IMR-90 (cell line): ENCODE data around the gene DEFB124. TPM values are rescaled to one million over a fixed set of nuclear protein-coding genes. Genes with fewer than 3 reads are reported as not detected.

Experiments
- ATAC-seq: fragments of 200-7000 bp; cut with Tn5 transposase; 2 replicates; pipeline ENCODE4 v1.9.1; 2020; ENCODE audit warnings: low read depth, mild to moderate bottlenecking, moderate library complexity
- BruUV-seq: library from RNA; stranded (reverse); fragments of 400-500 nt; replicated peaks from 2 replicates; lab custom pipeline; 2021; lab: Mats Ljungman, UMichigan
- CTCF ChIA-PET: fragments of 300-600 bp; formaldehyde crosslinking; extraction: SDS; loops from one replicate; lab custom pipeline; 2021; ENCODE audit warnings: antibody characterized with exemption; lab: Yijun Ruan, JAX
- POLR2A ChIA-PET: fragments of 300-600 bp; sonication (Branson Sonifier 250); formaldehyde crosslinking; loops from one replicate; lab custom pipeline; 2022; ENCODE audit warnings: antibody characterized with exemption; ENCODE audit not compliant: unreplicated experiment; lab: Charles Lee
- DNase-seq: peaks from one replicate; pipeline ENCODE4 v3.0.0; 2013
- H2AFZ ChIP-seq: replicated peaks from 2 replicates; pipeline ENCODE3; 2013; ENCODE audit warnings: low read length, mild to moderate bottlenecking; ENCODE audit not compliant: poor library complexity
- H2AK5ac ChIP-seq: 2 replicates; pipeline ENCODE4 v1.6.1; 2013; ENCODE audit warnings: low read depth, low read length, inconsistent platforms
- H2AK9ac ChIP-seq: replicated peaks from 2 replicates; pipeline ENCODE3; 2013; ENCODE audit warnings: mild to moderate bottlenecking, low read depth, low read length, moderate library complexity; ENCODE audit not compliant: poor library complexity
- H2BK120ac ChIP-seq: 2 replicates; pipeline ENCODE4 v1.6.1; 2013; ENCODE audit warnings: low read depth, low read length, inconsistent platforms
- H2BK15ac ChIP-seq: 3 replicates; pipeline ENCODE4 v1.6.1; 2013; ENCODE audit warnings: low read depth, low read length, inconsistent platforms
- H2BK20ac ChIP-seq: 2 replicates; pipeline ENCODE4 v1.6.1; 2013; ENCODE audit warnings: low read depth, mild to moderate bottlenecking, inconsistent platforms, low read length, moderate library complexity
- H2BK5ac ChIP-seq: 2 replicates; pipeline ENCODE4 v1.6.1; 2013; ENCODE audit warnings: mild to moderate bottlenecking, low read depth, low read length, inconsistent platforms; ENCODE audit not compliant: poor library complexity, severe bottlenecking
- H3K14ac ChIP-seq: replicated peaks from 2 replicates; pipeline ENCODE4 v1.6.1; 2013; ENCODE audit warnings: low read depth, low read length, inconsistent platforms
- H3K18ac ChIP-seq: 2 replicates; pipeline ENCODE4 v1.6.1; 2013; ENCODE audit warnings: low read depth, low read length, control low read depth
- H3K23ac ChIP-seq: 2 replicates; pipeline ENCODE4 v1.6.1; 2013; ENCODE audit warnings: low read depth, low read length, inconsistent platforms
- H3K27ac ChIP-seq: 2 replicates; pipeline ENCODE4 v1.5.1; 2013; ENCODE audit warnings: mild to moderate bottlenecking, control low read depth, low read length; ENCODE audit not compliant: insufficient read depth
- H3K27me3 ChIP-seq: 2 replicates; pipeline ENCODE4 v1.6.1; 2013; ENCODE audit warnings: low read length; ENCODE audit not compliant: control insufficient read depth, insufficient read depth
- H3K36me3 ChIP-seq: 2 replicates; pipeline ENCODE4 v1.6.1; 2013; ENCODE audit warnings: low read length, mixed read lengths; ENCODE audit not compliant: control insufficient read depth, insufficient read depth
- H3K4ac ChIP-seq: 2 replicates; pipeline ENCODE4 v1.6.1; 2013; ENCODE audit warnings: low read depth, low read length, inconsistent platforms
- H3K4me1 ChIP-seq: 2 replicates; pipeline ENCODE4 v1.6.1; 2013; ENCODE audit warnings: low read length, mixed read lengths; ENCODE audit not compliant: control insufficient read depth, insufficient read depth
- H3K4me2 ChIP-seq: 2 replicates; pipeline ENCODE4 v1.6.1; 2013; ENCODE audit warnings: low read depth, mild to moderate bottlenecking, control low read depth, low read length, moderate library complexity
- H3K4me3 ChIP-seq: 2 replicates; pipeline ENCODE4 v1.5.1; 2013; ENCODE audit warnings: low read depth, mild to moderate bottlenecking, control low read depth, low read length, moderate library complexity; ENCODE audit not compliant: insufficient read depth
- H3K56ac ChIP-seq: 2 replicates; pipeline ENCODE4 v1.6.1; 2013; ENCODE audit warnings: low read length, inconsistent platforms; ENCODE audit not compliant: insufficient read depth; ENCODE audit errors: extremely low read depth
- H3K79me1 ChIP-seq, 2 experiments: 2 replicates each; pipeline ENCODE4 v1.6.1; 2013; ENCODE audit warnings: low read length in 2 of 2, inconsistent platforms in 1 of 2, low read depth in 1 of 2
- H3K9ac ChIP-seq: 2 replicates; pipeline ENCODE4 v1.6.1; 2013; ENCODE audit warnings: low read depth, low read length, control low read depth
- H3K9me1 ChIP-seq: 2 replicates; pipeline ENCODE4 v1.6.1; 2013; ENCODE audit warnings: low read length, inconsistent platforms; ENCODE audit not compliant: insufficient read depth
- H3K9me3 ChIP-seq: 2 replicates; pipeline ENCODE4 v1.6.1; 2013; ENCODE audit warnings: low read length; ENCODE audit not compliant: control insufficient read depth, insufficient read depth
- H4K20me1 ChIP-seq: 2 replicates; pipeline ENCODE4 v1.6.1; 2013; ENCODE audit warnings: low read length, inconsistent platforms; ENCODE audit not compliant: insufficient read depth
- H4K5ac ChIP-seq: 2 replicates; pipeline ENCODE4 v1.6.1; 2013; ENCODE audit warnings: mild to moderate bottlenecking, low read depth, low read length, control low read depth
- H4K8ac ChIP-seq, 2 experiments: 2 replicates each; pipeline ENCODE4 v1.6.1; 2013; ENCODE audit warnings: low read depth in 2 of 2, low read length in 2 of 2, control low read depth in 1 of 2, inconsistent platforms in 1 of 2
- H4K91ac ChIP-seq: 2 replicates; pipeline ENCODE4 v1.6.1; 2013; ENCODE audit warnings: low read depth, low read length, inconsistent platforms; ENCODE audit not compliant: insufficient read depth
- BHLHE40 ChIP-seq: fragments of 150-350 bp; IDR thresholded peaks from 2 replicates; pipeline ENCODE4 v1.6.1; 2016; ENCODE audit warnings: mild to moderate bottlenecking, low read depth, low read length
- ELK1 ChIP-seq: fragments of 150-350 bp; IDR thresholded peaks from 2 replicates; pipeline ENCODE4 v1.6.1; 2016; ENCODE audit warnings: low read depth, mild to moderate bottlenecking, low read length, moderate library complexity, borderline replicate concordance
- MAFK ChIP-seq: IDR thresholded peaks from 2 replicates; pipeline ENCODE4 v1.6.1; 2012; ENCODE audit warnings: low read depth, low read length, improper control_type of control experiment
- MXI1 ChIP-seq: IDR thresholded peaks from 2 replicates; pipeline ENCODE4 v1.6.1; 2012; ENCODE audit warnings: low read depth, mild to moderate bottlenecking, low read length, moderate library complexity, borderline replicate concordance
- NFE2L2 ChIP-seq: fragments of 150-350 bp; IDR thresholded peaks from 2 replicates; pipeline ENCODE4 v1.6.1; 2016; ENCODE audit warnings: low read depth, mild to moderate bottlenecking, low read length
- RAD21 ChIP-seq: IDR thresholded peaks from 2 replicates; pipeline ENCODE4 v1.6.1; 2012; ENCODE audit warnings: low read length, improper control_type of control experiment
- RCOR1 ChIP-seq: IDR thresholded peaks from 2 replicates; pipeline ENCODE4 v1.6.1; 2012; ENCODE audit warnings: mild to moderate bottlenecking, low read length, improper control_type of control experiment; ENCODE audit not compliant: insufficient replicate concordance
- SMC3 ChIP-seq: fragments of 150-350 bp; IDR thresholded peaks from 2 replicates; pipeline ENCODE4 v1.6.1; 2016; ENCODE audit warnings: low read depth, mild to moderate bottlenecking, antibody characterized with exemption, low read length, moderate library complexity
- WGBS, 2 experiments: methylation state at CpG; one replicate each; pipeline versions ENCODE4 v1.1.5 to v1.1.7; 2013; ENCODE audit warnings: missing lambda C conversion rate in 2 of 2; ENCODE audit not compliant: insufficient read length in 1 of 2; ENCODE audit errors: extremely low coverage in 2 of 2; 5-methylcytosine and 5-hydroxymethylcytosine counted together
- dilution Hi-C: fragments of 300-500 bp; cut with HindIII; formaldehyde crosslinking; loops from one replicate; pipeline ENCODE4 v1.14.3; 2018; ENCODE audit warnings: low sequenced_read_pairs; ENCODE audit not compliant: unreplicated experiment
- in situ Hi-C: fragments of 300-500 bp; cut with MboI; formaldehyde crosslinking; loops from 3 replicates; pipeline ENCODE4 v1.14.3; 2019; ENCODE audit warnings: low sequenced_read_pairs, inconsistent platforms, mixed read lengths
- intact Hi-C: fragments of 100-400 bp; cut with micrococcal nuclease; formaldehyde crosslinking; loops from 2 replicates; pipeline ENCODE4 v1.10.0; 2022
- polyA plus RNA-seq, 3 experiments: library from polyadenylated mRNA; depleted of rRNA; stranded (reverse); fragments of >200 nt; gene quantifications; 2 replicates each; pipeline ENCODE4 v1.2.3, GENCODE V29; 2012; ENCODE audit warnings: low replicate concordance in 1 of 3
- total RNA-seq: library from RNA; depleted of rRNA; stranded (reverse); fragments of >200 nt; gene quantifications from 2 replicates; pipeline ENCODE4 v1.2.3, GENCODE V29; 2012

DEFB124 gene
- total and polyA plus RNA-seq, 2 of the 4 experiments (the other 2 are of a cell fraction), result not detected

GRCh38 chr20:31418307-31418706, 56.6 kb downstream of the DEFB124 start:
- TF ChIP-seq ELK1, result no peak
- TF ChIP-seq BHLHE40, result no peak
- no peak for TF ChIP-seq MXI1
- TF ChIP-seq RAD21, result no peak
- TF ChIP-seq SMC3, result no peak
- no peak for TF ChIP-seq MAFK
- no peak for TF ChIP-seq RCOR1
- no peak for TF ChIP-seq NFE2L2
- no peak overlapping the region for H2BK20ac ChIP-seq
- in situ Hi-C loops, result no loop called here

More at GRCh38 chr20:31418307-31418706, 56.6 kb downstream of the DEFB124 start:
- no TSS peak for BruUV-seq
- Histone ChIP-seq H3K9me1 (no peaks in the 10 kb centered on the region), H3K79me1 (no peaks in the 10 kb centered on the region), H3K14ac (no peak overlapping the region), H4K5ac (no peak overlapping the region), H3K4me2 (no peak overlapping the region), H2BK120ac (no peak overlapping the region), H2AFZ (no peak overlapping the region), H3K4me1 (no peaks in the 10 kb centered on the region), H3K27me3 (no peaks in the 10 kb centered on the region), H3K56ac (no peak overlapping the region), H4K20me1 (no peaks in the 10 kb centered on the region), H4K8ac (no peak overlapping the region), H2AK9ac (no peak overlapping the region), H3K23ac (no peak overlapping the region), H4K91ac (no peak overlapping the region), H3K9me3 (no peaks in the 10 kb centered on the region), H3K4me3 (no peak overlapping the region), H2AK5ac (no peak overlapping the region), H3K4ac (no peak overlapping the region), H3K9ac (no peak overlapping the region), H3K27ac (no peak overlapping the region), H3K18ac (no peak overlapping the region), H2BK15ac (no peak overlapping the region), H3K36me3 (no peaks in the 10 kb centered on the region), H2BK5ac (no peak overlapping the region)
- ATAC-seq (no peak), DNase-seq (no peak)
- dilution Hi-C loops, result no loop called here
- CTCF ChIA-PET, result no interaction called here
- POLR2A ChIA-PET, result no interaction called here
- WGBS, 2 experiments, result no CpG with 5 or more reads among the region's 7 CpGs
- intact Hi-C loops, result no loop called here
